Neutrophil (primary cell): Measurements from ENCODE around the gene MAN2B2.

Experiments
- H3K27ac ChIP-seq: fragments of 200-600 bp; sonication (generic); 2 replicates; pipeline ENCODE4 v1.5.1; 2016; ENCODE audit warnings: mild to moderate bottlenecking, moderate library complexity
- H3K27me3 ChIP-seq: fragments of 200-600 bp; sonication (generic); 2 replicates; pipeline ENCODE4 v1.6.0; 2016; ENCODE audit warnings: mild to moderate bottlenecking
- H3K36me3 ChIP-seq: fragments of 200-600 bp; sonication (generic); 2 replicates; pipeline ENCODE4 v1.5.1; 2017
- H3K4me1 ChIP-seq, 2 experiments: fragments of 200-600 bp in 1 of 2; sonication (generic) in 1 of 2; 1 replicate in 1 of 2; 2 replicates in 1 of 2; pipeline versions ENCODE4 v1.5.1 to v1.6.1; 2013 to 2016; ENCODE audit warnings: low read depth in 1 of 2, low read length in 1 of 2, mild to moderate bottlenecking in 1 of 2, moderate library complexity in 1 of 2; ENCODE audit not compliant: control insufficient read depth in 1 of 2, insufficient read depth in 1 of 2
- H3K4me3 ChIP-seq, 2 experiments: fragments of 200-600 bp in 1 of 2; sonication (generic) in 1 of 2; 1 replicate in 1 of 2; 2 replicates in 1 of 2; pipeline ENCODE4 v1.5.1; 2013 to 2016; ENCODE audit warnings: low read depth in 1 of 2, low read length in 1 of 2, mild to moderate bottlenecking in 1 of 2, moderate library complexity in 1 of 2
- H3K9me3 ChIP-seq: fragments of 200-600 bp; sonication (generic); 2 replicates; pipeline ENCODE4 v1.5.1; 2016
- CTCF ChIP-seq: fragments of 200-600 bp; sonication (generic); IDR thresholded peaks from 2 replicates; pipeline ENCODE4 v1.5.1; 2016; ENCODE audit warnings: antibody characterized with exemption

MAN2B2 gene

GRCh38 chr4:6616087-6616995 lies 41.4 kb downstream of the MAN2B2 start:
- Histone ChIP-seq H3K27ac (no peak overlapping the region), H3K27me3 (no peaks in the 10 kb centered on the region), H3K4me1 (no peaks in the 10 kb centered on the region), H3K36me3 (peaks cover 99% of the 10 kb centered on the region), H3K9me3 (no peaks in the 10 kb centered on the region), H3K4me3 (no peak overlapping the region)
- TF ChIP-seq CTCF = no peak

GRCh38 chr4:6617246-6617645 lies 42.3 kb downstream of the MAN2B2 start:
- H3K36me3 ChIP-seq = peaks cover 97% of the 10 kb centered on the region
- TF ChIP-seq CTCF = no peak
- H3K27me3 ChIP-seq = no peaks in the 10 kb centered on the region
- H3K4me1 ChIP-seq = no peaks in the 10 kb centered on the region
- no peaks in the 10 kb centered on the region for H3K9me3 ChIP-seq
- H3K27ac ChIP-seq = no peak overlapping the region
- no peak overlapping the region for H3K4me3 ChIP-seq

- Histone ChIP-seq H3K36me3 (peaks cover 84% of the 10 kb centered on the region), H3K27ac (no peak overlapping the region)
Observed at GRCh38 chr4:6618386-6619115, 43.6 kb downstream of the MAN2B2 start.

GRCh38 chr4:6619116-6619465 lies 44.1 kb downstream of the MAN2B2 start:
- H3K27me3 ChIP-seq = no peaks in the 10 kb centered on the region
- H3K36me3 ChIP-seq = peaks cover 80% of the 10 kb centered on the region
- H3K4me1 ChIP-seq = no peaks in the 10 kb centered on the region
- TF ChIP-seq CTCF = no peak
- H3K4me3 ChIP-seq = no peak overlapping the region
- H3K9me3 ChIP-seq = no peaks in the 10 kb centered on the region
- H3K27ac ChIP-seq = no peak overlapping the region

More at GRCh38 chr4:6618386-6619115, 43.6 kb downstream of the MAN2B2 start:
- no peaks in the 10 kb centered on the region for H3K9me3 ChIP-seq
- H3K27me3 ChIP-seq = no peaks in the 10 kb centered on the region
- H3K4me1 ChIP-seq = no peaks in the 10 kb centered on the region
- TF ChIP-seq CTCF = no peak
- no peak overlapping the region for H3K4me3 ChIP-seq

- Histone ChIP-seq H3K9me3 (no peaks in the 10 kb centered on the region), H3K36me3 (peaks cover 74% of the 10 kb centered on the region), H3K4me1 (no peaks in the 10 kb centered on the region), H3K27me3 (no peaks in the 10 kb centered on the region), H3K27ac (no peak overlapping the region), H3K4me3 (no peak overlapping the region)
- TF ChIP-seq CTCF = no peak
Observed at GRCh38 chr4:6619466-6620255, 44.7 kb downstream of the MAN2B2 start.
